CD4-positive, alpha-beta T cell treated with Interleukin-15 for 1 hour (primary cell): ENCODE data around the gene CELF2.

Experiments
- DNase-seq: peaks from one replicate; pipeline ENCODE4 v3.0.0-alpha.2; 2020

Gene CELF2

GRCh38 chr10:11004144-11005077 lies 13.3 kb upstream of the CELF2 start:
- DNase-seq, result no peak

GRCh38 chr10:11005725-11006427 lies 11.8 kb upstream of the CELF2 start:
- DNase-seq, result no peak

GRCh38 chr10:11006428-11006825 lies 11.2 kb upstream of the CELF2 start:
- no peak for DNase-seq

- DNase-seq, result no peak
Measured at GRCh38 chr10:11007476-11008020, 10.1 kb upstream of the CELF2 start.

GRCh38 chr10:11009471-11010308 lies 8.0 kb upstream of the CELF2 start:
- DNase-seq, result no peak

- no peak for DNase-seq
Measured at GRCh38 chr10:11010582-11010981, 7.1 kb upstream of the CELF2 start.

- DNase-seq, result no peak
Measured at GRCh38 chr10:11011436-11011835, 6.2 kb upstream of the CELF2 start.

- DNase-seq, result no peak
Measured at GRCh38 chr10:11011984-11012383, 5.7 kb upstream of the CELF2 start.

GRCh38 chr10:11012421-11013295 lies 5.0 kb upstream of the CELF2 start:
- DNase-seq, result no peak

GRCh38 chr10:11013836-11014235 lies 3.8 kb upstream of the CELF2 start:
- DNase-seq, result no peak

GRCh38 chr10:11014671-11015445 lies 2.8 kb upstream of the CELF2 start:
- no peak for DNase-seq

GRCh38 chr10:11015446-11015934 lies 2.2 kb upstream of the CELF2 start:
- DNase-seq, result no peak

- DNase-seq, result no peak
Measured at GRCh38 chr10:11017000-11017569, 587 bp upstream of the CELF2 start.

GRCh38 chr10:11018432-11018841 lies 765 bp downstream of the CELF2 start:
- DNase-seq, result no peak

- no peak for DNase-seq
Measured at GRCh38 chr10:11018855-11019631, 1.4 kb downstream of the CELF2 start.

GRCh38 chr10:11019724-11020547 lies 2.3 kb downstream of the CELF2 start:
- DNase-seq, result no peak

GRCh38 chr10:11020548-11020942 lies 2.9 kb downstream of the CELF2 start:
- DNase-seq, result no peak

- no peak for DNase-seq
Measured at GRCh38 chr10:11022213-11022612, 4.5 kb downstream of the CELF2 start.
